HAP-1 (cell line): ENCODE measurements around the gene DBX2.
A peak's percentile ranks its signal among the peaks of the same experiment; 100 is the strongest.
"Not testable (repeated sequence)": the region's sequence is repeated elsewhere in the genome, so short reads cannot be mapped to it uniquely, and the experiment has no call there.

Experiments
- DNase-seq, 2 experiments: peaks; one replicate each; pipeline ENCODE4 v3.0.0-alpha.2; 2016 to 2020; ENCODE audit warnings: low spot score in 2 of 2
- H3K27me3 ChIP-seq: fragments of 250-450 bp; sonication (Bioruptor Pico); 2 replicates; pipeline ENCODE4 v1.5.1; 2020; ENCODE audit warnings: low read depth, mild to moderate bottlenecking, moderate library complexity
- H3K36me3 ChIP-seq: fragments of 250-450 bp; sonication (Bioruptor Pico); replicated peaks from 2 replicates; pipeline ENCODE4 v1.5.1; 2020; ENCODE audit warnings: mild to moderate bottlenecking
- H3K4me1 ChIP-seq: fragments of 250-450 bp; sonication (Bioruptor Pico); 2 replicates; pipeline ENCODE4 v1.5.1; 2020; ENCODE audit warnings: mild to moderate bottlenecking
- H3K4me3 ChIP-seq: fragments of 250-450 bp; sonication (Bioruptor Pico); 2 replicates; pipeline ENCODE4 v1.5.1; 2020; ENCODE audit warnings: mild to moderate bottlenecking, moderate library complexity
- H3K9me3 ChIP-seq: fragments of 250-450 bp; sonication (Bioruptor Pico); 2 replicates; pipeline ENCODE4 v1.5.1; 2020; ENCODE audit warnings: mild to moderate bottlenecking, moderate library complexity
- in situ Hi-C: fragments of 300-500 bp; cut with MboI; formaldehyde crosslinking; loops from 3 replicates; pipeline ENCODE4 v1.14.3; 2020; ENCODE audit warnings: low sequenced_read_pairs, inconsistent platforms, mixed read lengths

DBX2 gene

GRCh38 chr12:45050751-45051571 lies at the start of gene DBX2:
Gene DBX2 (minus strand): TSS chr12:45051099. CDS start chr12:45050927, 172 bp downstream.
- no peaks in the 10 kb centered on the region for H3K9me3 ChIP-seq
- H3K27me3 ChIP-seq = peaks cover 46% of the 10 kb centered on the region
- peak in 1 of 2 experiments; percentile 33 for DNase-seq
- H3K4me3 ChIP-seq = peak within 1 kb of the TSS; percentile 23
- in situ Hi-C loops = no loop called here
- 0 out of 2 replicates have a peak, but pooled peaks cover 2% of the 10 kb centered on the region for H3K4me1 ChIP-seq
- no peaks in the 10 kb centered on the region for H3K36me3 ChIP-seq

- H3K4me3 ChIP-seq = no peak overlapping the region
- no peaks in the 10 kb centered on the region for H3K9me3 ChIP-seq
- no peaks in the 10 kb centered on the region for H3K4me1 ChIP-seq
- H3K27me3 ChIP-seq = no peaks in the 10 kb centered on the region
- DNase-seq = no peak
- in situ Hi-C loops = no loop called here
- H3K36me3 ChIP-seq = no peaks in the 10 kb centered on the region
These were observed 47.9 kb upstream of the DBX2 start for GRCh38 chr12:45098766-45099165.

GRCh38 chr12:45095417-45095816 lies 44.5 kb upstream of the DBX2 start:
- DNase-seq, in situ Hi-C loops, H3K4me3 ChIP-seq, H3K36me3 ChIP-seq, H3K4me1 ChIP-seq, H3K27me3 ChIP-seq, H3K9me3 ChIP-seq: not testable (repeated sequence)

GRCh38 chr12:45093051-45093450 lies 42.2 kb upstream of the DBX2 start:
- Histone ChIP-seq H3K4me1 (no peaks in the 10 kb centered on the region), H3K4me3 (no peak overlapping the region), H3K9me3 (no peaks in the 10 kb centered on the region), H3K36me3 (no peaks in the 10 kb centered on the region), H3K27me3 (no peaks in the 10 kb centered on the region)
- in situ Hi-C loops = no loop called here
- DNase-seq = no peak

GRCh38 chr12:45089411-45090075 lies 38.6 kb upstream of the DBX2 start:
- Histone ChIP-seq H3K9me3 (no peaks in the 10 kb centered on the region), H3K4me1 (no peaks in the 10 kb centered on the region), H3K36me3 (no peaks in the 10 kb centered on the region), H3K4me3 (no peak overlapping the region), H3K27me3 (no peaks in the 10 kb centered on the region)
- peak in 1 of 2 experiments; percentile 5 for DNase-seq
- in situ Hi-C loops = no loop called here

GRCh38 chr12:45088608-45089007 lies 37.7 kb upstream of the DBX2 start:
- Histone ChIP-seq H3K4me1 (no peaks in the 10 kb centered on the region), H3K4me3 (no peak overlapping the region), H3K9me3 (no peaks in the 10 kb centered on the region), H3K27me3 (no peaks in the 10 kb centered on the region), H3K36me3 (no peaks in the 10 kb centered on the region)
- in situ Hi-C loops = no loop called here
- DNase-seq = no peak

GRCh38 chr12:45084248-45084647 lies 33.3 kb upstream of the DBX2 start:
- H3K4me1 ChIP-seq, H3K27me3 ChIP-seq, H3K9me3 ChIP-seq, in situ Hi-C loops, DNase-seq, H3K36me3 ChIP-seq, H3K4me3 ChIP-seq: not testable (repeated sequence)

GRCh38 chr12:45077251-45077650 lies 26.4 kb upstream of the DBX2 start:
- in situ Hi-C loops = no loop called here
- no peak for DNase-seq
- Histone ChIP-seq H3K4me3 (no peak overlapping the region), H3K4me1 (no peaks in the 10 kb centered on the region), H3K9me3 (no peaks in the 10 kb centered on the region), H3K27me3 (no peaks in the 10 kb centered on the region; the same call in 1 of the 2 replicates), H3K36me3 (no peaks in the 10 kb centered on the region)

- H3K4me1 ChIP-seq = no peaks in the 10 kb centered on the region
- H3K36me3 ChIP-seq = no peaks in the 10 kb centered on the region
- no peak for DNase-seq
- no peaks in the 10 kb centered on the region; the same call in 1 of the 2 replicates for H3K27me3 ChIP-seq
- in situ Hi-C loops = no loop called here
- H3K9me3 ChIP-seq = no peaks in the 10 kb centered on the region
- H3K4me3 ChIP-seq = no peak overlapping the region
These were observed 25.6 kb upstream of the DBX2 start for GRCh38 chr12:45076417-45077026.

GRCh38 chr12:45075587-45076282 lies 24.8 kb upstream of the DBX2 start:
- no peak for DNase-seq
- no peaks in the 10 kb centered on the region for H3K4me1 ChIP-seq
- H3K9me3 ChIP-seq = no peaks in the 10 kb centered on the region
- no peak overlapping the region for H3K4me3 ChIP-seq
- H3K36me3 ChIP-seq = no peaks in the 10 kb centered on the region
- in situ Hi-C loops = no loop called here
- no peaks in the 10 kb centered on the region; the same call in 1 of the 2 replicates for H3K27me3 ChIP-seq

- Histone ChIP-seq H3K36me3 (no peaks in the 10 kb centered on the region), H3K4me1 (no peaks in the 10 kb centered on the region), H3K4me3 (no peak overlapping the region), H3K27me3 (no peaks in the 10 kb centered on the region), H3K9me3 (no peaks in the 10 kb centered on the region)
- in situ Hi-C loops = no loop called here
- no peak for DNase-seq
These were observed 14.3 kb upstream of the DBX2 start for GRCh38 chr12:45065125-45065626.

GRCh38 chr12:45060976-45061375 lies 10.1 kb upstream of the DBX2 start:
- DNase-seq = no peak
- no peaks in the 10 kb centered on the region for H3K9me3 ChIP-seq
- H3K36me3 ChIP-seq = no peaks in the 10 kb centered on the region
- H3K4me1 ChIP-seq = no peaks in the 10 kb centered on the region
- no peak overlapping the region for H3K4me3 ChIP-seq
- in situ Hi-C loops = no loop called here
- no peaks in the 10 kb centered on the region for H3K27me3 ChIP-seq

GRCh38 chr12:45051572-45052125 lies 750 bp upstream of the DBX2 start:
- DNase-seq = no peak
- peaks cover 46% of the 10 kb centered on the region for H3K27me3 ChIP-seq
- peak overlapping the region; percentile 23 for H3K4me3 ChIP-seq
- no peaks in the 10 kb centered on the region for H3K36me3 ChIP-seq
- in situ Hi-C loops = no loop called here
- no peaks in the 10 kb centered on the region for H3K9me3 ChIP-seq
- 0 out of 2 replicates have a peak, but pooled peaks cover 2% of the 10 kb centered on the region for H3K4me1 ChIP-seq
